ENCODE results near the gene COQ3.

The COQ3 gene, protein sequence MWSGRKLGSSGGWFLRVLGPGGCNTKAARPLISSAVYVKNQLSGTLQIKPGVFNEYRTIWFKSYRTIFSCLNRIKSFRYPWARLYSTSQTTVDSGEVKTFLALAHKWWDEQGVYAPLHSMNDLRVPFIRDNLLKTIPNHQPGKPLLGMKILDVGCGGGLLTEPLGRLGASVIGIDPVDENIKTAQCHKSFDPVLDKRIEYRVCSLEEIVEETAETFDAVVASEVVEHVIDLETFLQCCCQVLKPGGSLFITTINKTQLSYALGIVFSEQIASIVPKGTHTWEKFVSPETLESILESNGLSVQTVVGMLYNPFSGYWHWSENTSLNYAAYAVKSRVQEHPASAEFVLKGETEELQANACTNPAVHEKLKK

DNA sequence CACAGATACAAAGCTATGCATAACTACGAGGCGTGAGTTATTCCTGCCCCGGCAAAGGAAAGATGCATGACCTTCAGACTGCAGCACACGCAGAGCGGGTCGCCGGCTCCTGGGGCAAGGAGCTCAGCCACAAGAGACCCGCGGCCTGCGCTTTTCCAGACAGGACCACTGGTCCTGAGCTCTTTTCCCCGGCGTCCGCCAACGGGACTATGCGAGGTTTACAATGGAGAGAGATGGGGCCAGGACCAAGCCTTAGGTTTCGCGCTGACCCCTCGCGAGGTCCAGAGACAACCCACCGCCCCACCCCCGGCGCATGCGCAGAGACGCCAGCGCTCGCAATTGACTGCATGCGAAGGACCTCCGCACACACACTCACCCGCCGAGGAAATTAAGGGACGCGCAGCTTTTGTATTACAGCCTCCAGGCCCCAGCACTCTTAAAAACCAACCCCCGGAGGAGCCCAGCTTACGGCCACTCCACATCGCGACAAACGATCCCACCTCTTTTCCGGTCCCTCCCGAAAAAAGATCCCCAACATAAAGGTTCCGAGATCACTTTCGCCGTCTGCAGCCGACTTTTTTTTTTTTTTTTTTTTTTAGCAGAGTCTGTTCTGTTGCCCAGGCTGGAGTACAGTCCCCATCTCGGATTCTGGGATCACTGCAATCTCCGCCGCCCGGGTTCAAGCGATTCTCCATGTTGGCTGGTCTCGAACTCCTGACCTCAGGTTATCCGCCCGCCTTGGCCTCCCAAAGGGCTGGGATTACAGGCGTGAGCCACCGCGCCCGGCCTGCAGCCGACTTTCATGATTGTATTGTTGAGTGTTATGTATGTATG, at the start of gene COQ3:
TSS of gene COQ3 (minus strand) at position 498 of the 834 bp plus-strand sequence. CDS start at position 482, 16 bp downstream.
- peak; percentile 27 for DNase-seq

DNA sequence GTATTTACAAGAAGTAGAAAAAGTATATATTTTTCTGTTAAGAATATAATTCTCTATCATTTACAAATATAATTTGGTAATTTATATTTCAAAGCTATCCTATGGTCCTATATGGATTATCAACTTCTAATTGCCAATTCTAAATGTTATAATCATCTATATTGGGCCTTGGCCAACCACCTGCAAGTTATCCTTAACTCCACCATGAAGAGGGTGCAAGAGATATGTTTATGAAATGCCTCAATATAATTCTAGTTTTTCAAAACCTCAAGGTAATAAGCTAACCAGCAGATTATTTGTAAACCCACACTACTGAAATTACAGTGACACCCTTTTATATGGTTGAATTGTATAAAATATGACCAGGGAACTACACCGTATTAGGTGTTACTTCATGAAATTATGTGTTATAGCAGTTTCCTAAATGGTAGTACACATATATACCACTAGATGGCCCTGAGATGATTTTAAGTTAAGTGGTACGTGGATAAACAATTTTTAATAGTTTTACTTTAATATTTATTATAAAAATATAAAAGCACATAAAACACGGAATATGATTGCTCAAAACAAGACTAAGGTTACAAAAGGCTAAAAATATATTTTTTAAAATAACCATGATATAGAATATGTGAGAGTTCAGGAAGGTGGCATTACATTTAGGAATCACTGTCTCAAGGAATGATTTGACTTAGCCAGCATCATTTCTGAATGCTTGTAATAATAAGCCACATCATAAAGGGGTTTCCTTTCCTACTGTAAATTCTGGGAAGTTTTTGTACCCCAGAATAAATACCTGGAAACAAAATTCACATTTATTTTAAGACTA, 40.9 kb upstream of the COQ3 start:
- DNase-seq, result no peak

DNA sequence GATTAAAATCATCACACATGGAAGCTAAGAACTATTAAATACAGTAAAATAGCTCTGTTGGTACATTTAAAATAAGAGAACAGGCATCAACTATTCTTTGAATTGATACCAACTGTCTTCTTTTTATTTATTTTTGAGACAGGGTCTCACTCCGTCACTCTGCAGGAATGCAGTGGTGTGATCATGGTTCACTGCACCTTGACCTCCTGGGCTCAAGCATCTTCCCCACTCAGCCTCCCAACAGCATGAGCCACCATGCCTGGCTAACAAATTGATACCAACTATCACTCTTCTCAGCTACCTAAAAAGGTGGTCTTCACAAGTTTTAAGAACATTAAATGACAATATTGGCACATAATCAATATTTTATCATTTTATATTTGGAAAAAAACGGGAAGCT, 38.9 kb upstream of the COQ3 start:
- no peak for DNase-seq

- DNase-seq, result no peak
Observed at GRCh38 chr6:99431901-99432300, 37.9 kb upstream of the COQ3 start.

DNA sequence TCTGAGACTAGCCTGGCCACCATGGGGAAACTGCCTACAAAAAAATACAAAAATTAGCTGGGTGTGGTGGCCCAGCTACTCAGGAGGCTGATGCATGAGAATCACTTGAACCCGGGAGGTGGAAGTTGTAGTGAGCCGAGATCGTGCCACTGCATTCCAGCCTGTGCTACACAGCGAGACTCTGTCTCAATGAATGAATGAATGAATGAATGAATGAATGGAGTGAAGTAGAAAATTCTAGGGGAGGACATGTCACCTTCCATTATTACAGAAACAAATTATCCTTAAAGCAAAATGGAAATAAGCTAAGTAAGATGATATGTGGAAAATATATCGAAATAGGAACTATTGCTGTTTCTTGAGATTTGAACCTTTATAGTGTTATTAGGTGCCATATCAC, 34.0 kb upstream of the COQ3 start:
- no peak for DNase-seq

DNA sequence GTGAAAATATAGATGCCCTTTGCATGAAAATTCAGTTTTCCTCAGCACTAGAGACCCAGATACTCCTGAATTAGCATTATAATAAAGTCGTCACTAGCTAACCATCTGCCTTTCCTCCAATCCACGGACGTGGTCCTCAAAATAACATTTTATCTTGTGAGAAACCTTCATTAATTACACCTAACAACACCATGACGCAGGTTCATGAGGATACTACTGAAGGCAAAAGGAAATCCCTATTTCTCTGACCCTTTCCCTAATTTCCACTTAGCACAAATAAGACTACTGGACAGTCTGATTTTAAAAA, 32.4 kb upstream of the COQ3 start:
- no peak for DNase-seq

- DNase-seq, result peak; percentile 86
Observed at GRCh38 chr6:99425647-99426450, 31.9 kb upstream of the COQ3 start.

- peak; percentile 97 for DNase-seq
Observed at GRCh38 chr6:99424761-99425646, 31.0 kb upstream of the COQ3 start, which contains the start of gene PNISR. Gene PNISR, minus strand, starts transcription at chr6:99425308. Its CDS starts 10,649 bp downstream, at chr6:99414659.

GRCh38 chr6:99424022-99424421, 30.0 kb upstream of the COQ3 start:
- no peak for DNase-seq

GRCh38 chr6:99422912-99423311, 28.9 kb upstream of the COQ3 start:
- no peak for DNase-seq

- no peak for DNase-seq
Observed at GRCh38 chr6:99416892-99417767, 23.1 kb upstream of the COQ3 start.

GRCh38 chr6:99416226-99416625, 22.2 kb upstream of the COQ3 start:
- DNase-seq, result no peak

DNA sequence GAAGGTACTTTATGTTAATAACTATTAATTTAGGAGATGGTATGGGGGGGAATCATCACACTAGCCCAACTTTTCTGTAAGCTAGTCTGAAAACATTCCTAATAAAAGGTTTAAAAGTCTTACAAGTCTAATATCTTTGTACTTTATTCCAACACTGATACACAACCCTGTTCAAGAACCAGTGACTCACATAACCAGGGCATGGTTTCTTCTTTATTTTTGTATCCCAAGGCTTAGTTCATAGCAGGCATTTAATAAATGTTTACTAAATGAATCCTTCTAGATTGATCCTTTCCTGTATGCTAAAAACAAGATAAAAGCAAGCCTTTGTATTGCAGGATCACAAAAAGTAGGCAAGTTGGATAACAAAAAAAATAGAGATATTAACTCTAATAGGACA, 21.5 kb upstream of the COQ3 start:
- DNase-seq, result no peak

DNA sequence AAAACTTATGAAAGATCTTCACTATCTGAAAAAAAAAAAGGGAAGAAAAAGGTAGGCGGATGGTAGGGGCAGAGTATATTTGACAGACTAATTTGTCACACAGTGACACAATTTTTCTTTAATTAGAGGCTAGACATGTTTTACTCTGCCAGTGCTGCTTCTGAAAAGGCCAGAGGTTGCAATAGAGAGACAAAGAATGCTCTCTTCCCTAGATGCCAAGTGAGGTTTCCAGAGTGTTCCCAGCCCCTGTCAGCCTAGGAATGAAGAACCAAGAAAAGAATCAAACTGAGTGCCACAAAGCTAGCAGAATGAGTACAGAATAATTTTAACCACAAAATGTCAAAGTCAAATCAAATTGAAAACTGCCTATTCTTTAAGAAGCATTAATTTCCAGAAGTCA, 18.1 kb upstream of the COQ3 start:
- no peak for DNase-seq

DNA sequence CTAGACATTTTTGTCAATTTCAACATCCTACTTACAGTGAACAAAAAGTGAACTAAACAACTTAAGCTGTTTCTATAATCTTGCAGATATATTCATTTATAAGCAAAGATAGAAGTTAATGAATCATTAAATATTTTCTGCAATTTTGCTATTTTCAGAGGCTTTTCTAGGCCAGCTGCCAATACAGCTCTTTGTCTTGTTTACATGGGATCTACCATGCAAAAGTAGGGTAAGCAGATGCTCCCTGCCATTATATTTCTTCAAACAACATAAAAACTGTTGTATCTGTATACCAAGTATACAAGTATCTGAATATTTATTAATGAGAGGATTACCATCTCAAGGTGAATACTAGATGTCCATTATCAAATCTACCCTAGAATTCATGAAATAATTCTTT, 15.7 kb upstream of the COQ3 start:
- no peak for DNase-seq

GRCh38 chr6:99407076-99407475, 13.1 kb upstream of the COQ3 start:
- no peak for DNase-seq

GRCh38 chr6:99402448-99402847, 8.5 kb upstream of the COQ3 start:
- no peak for DNase-seq

DNA sequence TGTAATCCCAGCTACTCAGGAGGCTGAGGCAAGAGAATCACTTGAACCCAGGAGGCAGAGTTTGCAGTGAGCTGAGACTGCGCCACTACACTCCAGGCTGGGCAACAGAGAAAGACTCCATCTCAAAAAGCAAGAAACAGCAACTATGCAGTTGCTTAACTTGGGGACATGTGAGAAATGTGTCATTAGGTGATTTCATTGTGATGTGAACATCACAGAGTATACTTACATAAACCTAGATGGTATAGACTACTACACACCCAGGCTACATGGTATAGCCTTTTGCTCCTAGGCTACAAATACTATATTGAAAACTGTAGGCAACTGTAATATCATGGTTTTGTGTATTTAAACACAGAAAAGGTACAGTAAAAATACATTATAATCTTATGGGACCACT, 3.3 kb upstream of the COQ3 start:
- no peak for DNase-seq

DNA sequence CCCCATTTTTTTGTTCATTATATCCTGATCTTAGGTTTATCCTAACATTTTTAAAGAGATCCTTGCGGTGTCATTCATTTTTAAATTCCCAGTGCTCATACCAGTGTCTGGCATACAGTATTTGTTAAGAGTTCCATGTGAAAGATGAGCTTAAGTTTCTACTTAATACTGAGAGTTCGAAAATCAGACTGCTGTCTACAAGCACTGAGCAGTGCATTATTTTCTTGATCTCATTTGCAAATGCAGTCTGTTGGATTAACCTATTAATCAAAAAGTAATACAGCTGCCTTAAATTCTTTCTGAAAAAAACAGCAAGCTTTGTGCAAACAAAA, 663 bp downstream of the COQ3 start:
- no peak for DNase-seq

- no peak for DNase-seq
Observed at GRCh38 chr6:99390896-99391295, 3.1 kb downstream of the COQ3 start.

DNA sequence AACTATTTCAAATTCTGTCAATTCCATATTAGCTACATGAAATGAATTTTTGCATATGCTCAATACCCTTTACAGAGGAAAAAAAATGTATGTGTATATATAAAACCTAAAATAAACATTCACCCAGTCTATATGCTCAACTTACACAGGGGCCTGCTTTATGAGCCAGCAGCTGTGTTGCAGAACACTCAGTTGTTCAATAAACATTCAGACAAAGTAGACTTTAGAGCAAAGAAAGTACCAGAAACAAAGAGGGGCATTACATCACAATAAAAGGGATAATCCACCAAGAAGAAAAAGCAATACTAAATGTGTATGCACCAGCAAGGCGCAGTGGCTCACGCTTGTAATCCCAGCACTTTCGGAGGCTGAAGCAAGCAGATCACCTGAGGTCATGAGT, 9.5 kb downstream of the COQ3 start:
- no peak for DNase-seq

Data from DMS153 (cell line).